Skeletal muscle tissue (tissue), 4 donors: ENCODE results near the gene INPP5J. TPM values are rescaled to one million over a fixed set of nuclear protein-coding genes. Genes with fewer than 3 reads are reported as not detected.

Experiments used
- H3K27ac ChIP-seq: one replicate; pipeline ENCODE4 v1.7.0; 2013; ENCODE audit warnings: mild to moderate bottlenecking, low read depth, low read length, inconsistent platforms
- H3K27me3 ChIP-seq, 3 donors: one replicate each; pipeline ENCODE4 v1.7.0; 2013; ENCODE audit warnings: low read length in 3 of 3; ENCODE audit not compliant: control insufficient read depth in 3 of 3, insufficient read depth in 3 of 3
- H3K36me3 ChIP-seq, 3 donors: one replicate each; pipeline ENCODE4 v1.7.0; 2013; ENCODE audit warnings: low read length in 3 of 3; ENCODE audit not compliant: control insufficient read depth in 3 of 3, insufficient read depth in 3 of 3
- H3K4me1 ChIP-seq, 3 donors: one replicate each; pipeline ENCODE4 v1.7.0; 2013; ENCODE audit warnings: low read length in 3 of 3, mild to moderate bottlenecking in 3 of 3; ENCODE audit not compliant: control insufficient read depth in 3 of 3, insufficient read depth in 3 of 3
- H3K4me3 ChIP-seq, 3 donors: one replicate each; pipeline ENCODE4 v1.7.0; 2013; ENCODE audit warnings: low read length in 3 of 3
- H3K9ac ChIP-seq, 3 donors: one replicate each; pipeline ENCODE4 v1.7.0; 2013; ENCODE audit warnings: low read length in 3 of 3, mild to moderate bottlenecking in 3 of 3, moderate library complexity in 2 of 3, low read depth in 1 of 3
- H3K9me3 ChIP-seq, 3 donors: one replicate each; pipeline ENCODE4 v1.7.0; 2013; ENCODE audit warnings: low read length in 3 of 3; ENCODE audit not compliant: control insufficient read depth in 3 of 3
- total RNA-seq: library from RNA; depleted of rRNA; stranded (reverse); fragments of >200 nt; gene quantifications from one replicate; pipeline ENCODE4 v1.2.3, GENCODE V29; 2014
- donor health status: Osteomylitis.

The INPP5J gene
- total RNA-seq, 1 donor from 2014 or later = not detected

DNA sequence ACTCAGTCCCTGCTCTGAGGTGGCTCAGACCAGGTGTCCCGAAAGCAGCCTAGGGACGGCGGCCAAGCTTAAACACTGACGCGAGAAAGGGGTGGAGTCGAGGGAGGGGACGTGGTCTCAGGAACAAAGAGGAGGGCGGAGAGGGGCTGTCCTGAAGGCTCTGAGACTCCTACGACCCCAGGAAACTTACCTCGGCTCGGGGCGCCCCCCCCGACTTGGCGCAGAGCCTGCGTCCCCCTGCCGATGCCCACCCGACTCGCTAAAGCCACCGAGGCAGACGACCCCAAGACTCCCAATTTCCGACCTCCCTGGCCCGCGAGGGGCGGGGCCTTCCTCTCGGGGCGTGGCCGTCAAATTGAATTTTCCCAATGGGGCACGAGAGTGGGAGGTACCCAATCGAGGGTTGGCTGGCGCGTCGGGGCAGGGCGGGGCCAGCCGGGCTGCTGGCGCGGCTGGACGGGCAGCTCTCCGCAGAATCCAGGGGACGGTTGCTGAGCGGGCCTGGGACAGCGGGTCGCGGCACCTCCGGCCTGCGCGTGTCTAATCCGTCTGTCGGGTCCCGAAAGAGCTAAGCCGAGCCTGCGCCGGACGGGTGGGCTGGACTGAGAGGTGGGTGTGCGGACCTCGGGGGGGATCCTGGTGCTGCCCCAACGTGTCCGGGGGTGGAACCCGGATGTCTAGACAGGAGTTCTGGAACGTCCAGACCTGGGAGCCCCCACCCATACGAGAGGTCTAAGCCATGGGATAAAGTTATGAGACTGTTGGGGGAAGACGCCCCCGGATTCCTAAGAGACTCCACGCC is 41.7 kb upstream of the INPP5J start, which contains the start of gene SMTN:
Gene SMTN (plus strand): TSS at position 471 of the 802 bp plus-strand sequence. CDS start 1,941 bp downstream, outside the sequence.
- Histone ChIP-seq H3K27me3 (no peaks in the 10 kb centered on the region), H3K4me3 (peak within 1 kb of the TSS; percentile 71 to 83 (median 75)), H3K27ac (peak within 1 kb of the TSS; percentile 75), H3K9me3 (no peaks in the 10 kb centered on the region), H3K9ac (peak within 1 kb of the TSS; percentile 79 to 90 (median 87)), H3K36me3 (peaks cover 0 to 4% (median 0%) of the 10 kb centered on the region in 3 donors), H3K4me1 (peaks cover 45 to 54% (median 49%) of the 10 kb centered on the region in 3 donors)

DNA sequence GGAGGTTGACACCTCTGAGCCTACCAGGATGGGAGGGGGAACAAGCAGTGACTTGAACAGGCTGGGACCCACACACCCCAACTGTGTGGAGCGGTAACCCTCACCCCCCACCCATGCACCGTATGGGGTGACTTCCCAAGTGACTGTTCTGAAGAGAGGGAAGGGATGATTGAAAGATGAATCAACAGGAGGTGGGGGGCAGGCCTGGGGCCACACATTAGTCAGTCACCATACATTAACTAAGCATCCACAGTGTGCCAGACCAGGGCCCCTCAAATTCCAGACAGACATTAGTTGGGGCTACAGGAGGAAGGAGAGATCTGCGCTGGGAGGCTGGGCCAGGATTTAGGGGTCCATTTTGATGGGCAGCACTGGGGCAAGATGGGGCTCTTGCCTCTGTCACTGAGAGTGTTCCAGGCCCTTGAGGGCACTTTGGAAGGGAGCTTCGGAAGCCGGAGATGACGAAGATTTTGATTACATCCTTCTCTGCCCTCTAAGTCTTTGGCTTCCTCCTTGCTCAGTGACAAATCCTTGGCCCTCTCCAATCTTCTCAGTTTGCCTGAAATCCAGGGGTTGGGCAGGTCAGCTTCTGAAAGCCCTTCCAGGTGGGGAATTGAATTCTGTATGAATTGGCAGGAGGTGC is 40.7 kb upstream of the INPP5J start:
- Histone ChIP-seq H3K4me1 (peaks cover 42 to 54% (median 47%) of the 10 kb centered on the region in 3 donors), H3K27ac (peak overlapping the region; percentile 75)

DNA sequence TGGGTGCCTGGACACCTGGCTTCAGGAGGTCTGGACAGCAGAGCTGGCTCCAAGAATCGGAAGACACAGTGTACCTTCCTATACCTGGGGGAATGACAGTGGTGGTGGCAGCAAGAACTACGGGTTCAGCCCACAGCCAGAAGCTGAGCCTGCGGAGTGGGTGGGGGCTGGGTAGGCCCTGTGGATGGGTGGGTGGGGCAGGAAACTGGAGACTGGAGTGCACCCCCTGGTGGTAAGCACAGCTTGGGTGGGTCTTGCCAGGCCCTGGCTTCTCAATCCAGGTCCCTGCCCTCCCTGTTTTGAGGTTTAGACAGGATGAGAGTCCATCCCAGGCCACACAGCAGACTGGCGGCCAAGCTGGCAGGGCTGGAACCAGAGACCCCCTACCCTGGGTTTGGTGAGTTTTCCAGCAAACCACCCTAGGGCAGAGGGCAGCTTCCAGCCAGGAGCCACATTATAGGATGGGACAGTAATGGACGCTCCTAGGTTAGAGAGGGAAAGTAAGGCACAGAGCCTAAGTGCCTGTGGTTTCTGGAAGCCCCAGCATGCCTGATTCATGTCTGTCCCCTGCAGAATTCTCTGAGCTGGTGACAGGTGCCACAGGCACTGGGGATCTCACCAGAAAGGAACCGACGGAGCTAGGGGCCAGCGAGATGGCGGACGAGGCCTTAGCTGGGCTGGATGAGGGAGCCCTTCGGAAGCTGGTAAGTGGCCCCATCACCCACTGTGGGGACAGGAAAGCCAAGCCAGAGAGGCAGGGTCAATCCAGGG is 40.0 kb upstream of the INPP5J start:
- Histone ChIP-seq H3K9ac (peak overlapping the region; percentile 79 to 90 (median 88)), H3K4me3 (peak overlapping the region; percentile 71 to 83 (median 75)), H3K27me3 (no peaks in the 10 kb centered on the region), H3K4me1 (peaks cover 42 to 61% (median 51%) of the 10 kb centered on the region in 3 donors), H3K9me3 (no peaks in the 10 kb centered on the region), H3K27ac (peak overlapping the region; percentile 75), H3K36me3 (peaks cover 0 to 5% (median under 1%) of the 10 kb centered on the region in 3 donors)

More for the DNA sequence above, 40.7 kb upstream of the INPP5J start:
- H3K9me3 ChIP-seq = no peaks in the 10 kb centered on the region
- H3K27me3 ChIP-seq = no peaks in the 10 kb centered on the region
- H3K36me3 ChIP-seq = peaks cover 0 to 4% (median 0%) of the 10 kb centered on the region in 3 donors
- peak overlapping the region; percentile 71 to 83 (median 75) for H3K4me3 ChIP-seq
- H3K9ac ChIP-seq = peak overlapping the region; percentile 79 to 90 (median 87)

DNA sequence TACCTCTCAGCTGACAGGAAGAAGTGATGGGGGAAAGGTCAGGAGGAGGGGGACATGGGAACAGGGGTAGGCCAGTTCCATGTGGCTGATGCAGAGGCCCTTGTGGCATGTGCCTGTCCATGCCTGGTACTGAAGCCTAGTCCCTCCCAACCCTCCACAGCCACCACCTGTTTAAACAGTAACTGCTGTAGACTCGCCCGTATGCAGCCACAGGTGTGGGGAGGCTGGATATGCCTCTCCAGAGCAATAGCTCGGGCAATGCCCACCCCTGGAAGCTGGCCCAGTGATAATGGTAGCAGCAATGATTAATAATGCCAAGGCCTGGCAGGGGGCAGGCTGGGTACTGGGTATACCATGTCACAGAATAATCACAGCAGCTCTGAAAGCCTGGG is 39.4 kb upstream of the INPP5J start:
- peak overlapping the region; percentile 71 to 83 (median 75) for H3K4me3 ChIP-seq
- H3K4me1 ChIP-seq = peaks cover 42 to 67% (median 57%) of the 10 kb centered on the region in 3 donors
- no peaks in the 10 kb centered on the region for H3K9me3 ChIP-seq
- peaks cover 5 to 11% (median 6%) of the 10 kb centered on the region in 3 donors for H3K36me3 ChIP-seq
- H3K9ac ChIP-seq = peak overlapping the region; percentile 66 to 88 (median 79)
- H3K27ac ChIP-seq = peak overlapping the region; percentile 75
- no peaks in the 10 kb centered on the region for H3K27me3 ChIP-seq

DNA sequence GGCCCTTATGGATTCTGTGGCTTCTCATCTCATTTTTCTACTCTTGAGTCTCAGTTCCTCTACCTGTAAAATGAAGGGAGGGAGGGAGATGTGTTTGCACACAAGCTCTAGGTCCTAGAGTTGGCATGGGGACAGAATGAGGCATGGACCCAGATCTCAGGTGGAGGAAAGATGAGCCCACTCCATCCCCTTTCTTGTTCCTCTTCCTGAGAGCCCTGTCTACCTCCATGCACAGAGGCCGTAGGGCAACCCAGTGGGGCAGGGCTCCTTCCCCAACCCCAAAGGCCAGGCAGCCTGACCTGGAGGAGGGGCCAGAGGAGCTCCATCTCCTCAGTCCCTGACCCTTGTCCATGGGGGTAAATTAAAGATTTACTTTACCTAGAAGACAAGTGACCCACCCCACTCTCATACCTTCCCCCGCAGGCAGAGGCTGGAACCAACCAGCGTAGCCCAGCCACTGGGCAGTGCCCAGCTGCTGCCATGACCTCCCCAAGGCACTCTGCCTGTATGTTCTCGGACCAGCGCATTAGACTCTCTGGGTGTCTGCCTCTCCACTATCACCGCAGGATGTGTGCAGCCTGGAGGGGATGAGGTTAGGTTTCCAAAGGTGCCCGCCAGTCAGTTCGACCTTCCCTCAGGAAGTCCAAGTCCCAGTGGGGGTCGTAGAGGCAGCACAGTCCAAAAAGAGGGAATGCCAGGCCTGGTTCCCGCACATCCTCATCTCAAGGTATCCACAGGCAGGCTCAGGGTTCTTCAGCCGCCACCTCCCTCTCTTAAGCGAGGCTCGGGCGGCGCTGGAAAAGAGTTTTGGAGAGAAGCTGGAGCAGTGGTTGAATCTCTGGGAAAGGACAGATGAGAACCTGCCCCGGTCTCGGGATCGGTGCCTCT is 38.6 kb upstream of the INPP5J start:
- peak overlapping the region; percentile 84 for H3K27ac ChIP-seq
- H3K4me1 ChIP-seq = peaks cover 42 to 75% (median 64%) of the 10 kb centered on the region in 3 donors
- H3K4me3 ChIP-seq = peak overlapping the region; percentile 71 to 91 (median 76)
- peak overlapping the region; percentile 74 to 88 (median 83) for H3K9ac ChIP-seq
- H3K9me3 ChIP-seq = no peaks in the 10 kb centered on the region
- H3K27me3 ChIP-seq = no peaks in the 10 kb centered on the region
- peaks cover 9 to 18% (median 14%) of the 10 kb centered on the region in 3 donors for H3K36me3 ChIP-seq

DNA sequence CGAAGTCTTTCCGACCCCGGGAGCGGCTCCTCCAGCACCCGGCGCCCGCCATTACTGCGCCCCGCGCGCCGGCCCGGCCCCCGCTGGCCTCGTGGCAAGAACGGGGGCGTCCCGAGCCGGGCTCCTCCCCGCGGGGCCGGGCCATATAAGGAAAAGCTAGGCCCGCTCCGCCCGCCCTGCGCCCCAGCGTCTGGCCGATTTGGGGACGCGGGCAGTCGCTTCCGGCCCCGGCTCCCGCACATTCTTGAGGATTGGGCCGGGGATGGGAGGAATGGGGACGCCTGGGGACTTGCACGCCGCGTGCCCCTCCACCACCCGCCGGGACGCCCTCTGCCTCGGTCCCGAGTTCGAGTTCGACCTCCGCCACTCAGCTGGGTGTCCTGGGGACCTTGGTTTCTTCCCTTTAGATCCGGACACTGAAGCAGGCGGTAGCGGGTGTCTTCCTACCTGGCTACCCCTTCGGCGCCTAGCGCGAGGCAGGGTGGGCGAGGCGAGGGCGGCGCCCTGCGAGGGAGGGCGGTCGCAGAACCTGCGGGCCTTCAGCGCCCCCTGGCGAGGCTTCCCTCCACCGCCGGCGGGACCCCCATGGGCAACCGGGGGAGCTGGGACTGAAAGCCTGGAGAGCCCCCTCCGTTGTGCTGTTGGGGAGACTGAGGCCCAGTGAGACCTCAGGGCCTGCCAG is 37.8 kb upstream of the INPP5J start:
- Histone ChIP-seq H3K27ac (peak overlapping the region; percentile 84), H3K4me1 (peaks cover 42 to 83% (median 70%) of the 10 kb centered on the region in 3 donors), H3K27me3 (no peaks in the 10 kb centered on the region), H3K4me3 (peak overlapping the region; percentile 71 to 91 (median 83)), H3K9ac (peak overlapping the region; percentile 74 to 88 (median 83)), H3K9me3 (no peaks in the 10 kb centered on the region), H3K36me3 (peaks cover 14 to 25% (median 20%) of the 10 kb centered on the region in 3 donors)

DNA sequence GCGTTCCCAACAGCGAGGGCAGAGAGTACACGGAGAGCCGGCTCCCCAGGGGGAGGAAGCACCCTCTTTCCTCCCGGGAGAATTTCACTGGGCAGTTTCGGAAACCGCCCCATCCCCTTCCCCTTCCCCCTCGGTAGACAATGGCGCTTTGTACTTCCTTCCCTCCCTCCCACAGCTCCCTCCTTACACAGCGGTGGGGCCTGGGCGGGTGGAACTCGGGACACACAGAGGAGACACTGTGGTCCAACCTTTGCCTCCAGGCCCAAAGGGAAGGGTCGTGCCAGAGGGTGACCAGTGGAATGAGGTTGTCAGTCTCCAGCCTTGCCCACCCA is 37.3 kb upstream of the INPP5J start:
- H3K36me3 ChIP-seq = peaks cover 14 to 27% (median 20%) of the 10 kb centered on the region in 3 donors
- peaks cover 40 to 80% (median 68%) of the 10 kb centered on the region in 3 donors for H3K4me1 ChIP-seq
- H3K27ac ChIP-seq = peak overlapping the region; percentile 84
- H3K9ac ChIP-seq = peak overlapping the region; percentile 51 to 88 (median 74)
- peak overlapping the region; percentile 71 to 91 (median 83) for H3K4me3 ChIP-seq
- H3K27me3 ChIP-seq = no peaks in the 10 kb centered on the region
- no peaks in the 10 kb centered on the region for H3K9me3 ChIP-seq

DNA sequence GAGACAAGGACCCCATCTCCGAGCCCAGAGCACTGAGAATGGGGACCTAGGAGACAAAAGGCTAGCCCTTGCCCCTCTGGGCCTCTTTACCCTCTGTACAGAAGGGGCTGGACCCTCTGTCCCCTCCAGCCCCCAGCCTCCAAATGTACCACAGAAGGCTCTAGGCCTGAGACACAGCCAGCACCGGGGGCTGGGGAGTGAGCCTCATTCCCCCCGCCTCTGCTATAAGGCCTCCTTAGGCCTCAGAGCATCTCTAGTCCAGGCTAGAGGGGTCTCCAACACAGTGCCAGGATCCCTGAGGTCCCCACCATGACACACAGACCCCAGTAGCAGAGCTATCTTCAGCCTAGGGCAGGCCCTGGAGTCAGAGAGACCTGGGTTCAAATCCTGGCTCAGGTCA is 36.8 kb upstream of the INPP5J start:
- peak overlapping the region in 1 of 3 donors; percentile 91 for H3K4me3 ChIP-seq
- no peaks in the 10 kb centered on the region for H3K27me3 ChIP-seq
- no peaks in the 10 kb centered on the region for H3K9me3 ChIP-seq
- H3K9ac ChIP-seq = peak overlapping the region; percentile 51 to 88 (median 74)
- H3K4me1 ChIP-seq = peaks cover 37 to 78% (median 65%) of the 10 kb centered on the region in 3 donors
- peaks cover 14 to 31% (median 20%) of the 10 kb centered on the region in 3 donors for H3K36me3 ChIP-seq
- H3K27ac ChIP-seq = peak overlapping the region; percentile 84
